Suprapubic skin (tissue), 4 donors: Measurements from ENCODE around the gene RXRA.

Source experiments
- CTCF ChIP-seq, 2 donors: fragments of 200-600 bp in 1 of 2; fragments of 450-650 bp in 1 of 2; sonication (generic) in 1 of 2; IDR thresholded peaks; one replicate each; pipeline ENCODE4 v1.5.1; 2016 to 2019; ENCODE audit warnings: antibody characterized with exemption in 2 of 2, mild to moderate bottlenecking in 1 of 2, moderate library complexity in 1 of 2
- EP300 ChIP-seq: sonication (generic); formaldehyde crosslinking; IDR thresholded peaks from one replicate; pipeline ENCODE4 v1.6.1; 2017; ENCODE audit warnings: antibody characterized with exemption
- POLR2A ChIP-seq, 2 donors: fragments of 450-650 bp; IDR thresholded peaks; one replicate each; pipeline ENCODE4 v1.6.1; 2017; ENCODE audit warnings: antibody characterized with exemption in 2 of 2, mild to moderate bottlenecking in 2 of 2, moderate library complexity in 2 of 2
- POLR2AphosphoS5 ChIP-seq, 3 donors: sonication (generic); formaldehyde crosslinking; IDR thresholded peaks; one replicate each; pipeline ENCODE4 v1.6.1; 2017; ENCODE audit warnings: antibody characterized with exemption in 3 of 3

- no peak for TF ChIP-seq EP300
- TF ChIP-seq CTCF (IDR thresholded peaks at IDR 0.05), result no peak
- peak in 1 of 3 donors; percentile 27 for TF ChIP-seq POLR2AphosphoS5 (IDR thresholded peaks at IDR 0.05)
- no peak for TF ChIP-seq POLR2A (IDR thresholded peaks at IDR 0.05)
Observed at GRCh38 chr9:134412298-134412711, 86.0 kb downstream of the RXRA start.
